ENCODE data around the gene ATP1B2. TPM values are rescaled to one million over a fixed set of nuclear protein-coding genes. Genes with fewer than 3 reads are reported as not detected.

The ATP1B2 gene
- total and polyA plus RNA-seq, 4 donors = 0.31 to 16.0 (median 0.87) TPM

- Histone ChIP-seq H3K9ac (ENCODE audit: insufficient read depth in 1 of 2, low read length in 2 of 2) (no peak overlapping the region), H3K4me3 (no peak overlapping the region), H3K27me3 (ENCODE audit: control insufficient read depth in 3 of 3, insufficient read depth in 3 of 3, low read length in 2 of 3) (no peaks in the 10 kb centered on the region), H3K36me3 (ENCODE audit: control insufficient read depth in 4 of 4, insufficient read depth in 4 of 4, low read length in 4 of 4) (no peaks in the 10 kb centered on the region), H3K9me3 (ENCODE audit: control insufficient read depth in 4 of 4, insufficient read depth in 3 of 4, low read length in 3 of 4) (no peaks in the 10 kb centered on the region), H3K27ac (ENCODE audit: low read depth in 1 of 2, low read length in 1 of 2) (no peak overlapping the region), H3K4me1 (ENCODE audit: control insufficient read depth in 5 of 5, insufficient read depth in 5 of 5, low read length in 5 of 5) (peaks cover 0 to 17% (median 0%) of the 10 kb centered on the region in 5 donors)
- no peak for DNase-seq
- WGBS, 2 donors = 69 to 77% methylated on average over 11 of the region's 11 CpGs
- ATAC-seq (ENCODE audit: insufficient read depth, low FRiP score) = no peak
- TF ChIP-seq, protein P1, sequence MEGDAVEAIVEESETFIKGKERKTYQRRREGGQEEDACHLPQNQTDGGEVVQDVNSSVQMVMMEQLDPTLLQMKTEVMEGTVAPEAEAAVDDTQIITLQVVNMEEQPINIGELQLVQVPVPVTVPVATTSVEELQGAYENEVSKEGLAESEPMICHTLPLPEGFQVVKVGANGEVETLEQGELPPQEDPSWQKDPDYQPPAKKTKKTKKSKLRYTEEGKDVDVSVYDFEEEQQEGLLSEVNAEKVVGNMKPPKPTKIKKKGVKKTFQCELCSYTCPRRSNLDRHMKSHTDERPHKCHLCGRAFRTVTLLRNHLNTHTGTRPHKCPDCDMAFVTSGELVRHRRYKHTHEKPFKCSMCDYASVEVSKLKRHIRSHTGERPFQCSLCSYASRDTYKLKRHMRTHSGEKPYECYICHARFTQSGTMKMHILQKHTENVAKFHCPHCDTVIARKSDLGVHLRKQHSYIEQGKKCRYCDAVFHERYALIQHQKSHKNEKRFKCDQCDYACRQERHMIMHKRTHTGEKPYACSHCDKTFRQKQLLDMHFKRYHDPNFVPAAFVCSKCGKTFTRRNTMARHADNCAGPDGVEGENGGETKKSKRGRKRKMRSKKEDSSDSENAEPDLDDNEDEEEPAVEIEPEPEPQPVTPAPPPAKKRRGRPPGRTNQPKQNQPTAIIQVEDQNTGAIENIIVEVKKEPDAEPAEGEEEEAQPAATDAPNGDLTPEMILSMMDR (IDR thresholded peaks at IDR 0.05; ENCODE audit: control extremely low read depth, extremely low read depth) = no peak
Measured at GRCh38 chr17:7631398-7632380, 19.0 kb upstream of the ATP1B2 start.

GRCh38 chr17:7632492-7632894, 18.2 kb upstream of the ATP1B2 start:
- no peak overlapping the region for H3K9ac ChIP-seq (ENCODE audit: insufficient read depth in 1 of 2, low read length in 2 of 2)

DNA sequence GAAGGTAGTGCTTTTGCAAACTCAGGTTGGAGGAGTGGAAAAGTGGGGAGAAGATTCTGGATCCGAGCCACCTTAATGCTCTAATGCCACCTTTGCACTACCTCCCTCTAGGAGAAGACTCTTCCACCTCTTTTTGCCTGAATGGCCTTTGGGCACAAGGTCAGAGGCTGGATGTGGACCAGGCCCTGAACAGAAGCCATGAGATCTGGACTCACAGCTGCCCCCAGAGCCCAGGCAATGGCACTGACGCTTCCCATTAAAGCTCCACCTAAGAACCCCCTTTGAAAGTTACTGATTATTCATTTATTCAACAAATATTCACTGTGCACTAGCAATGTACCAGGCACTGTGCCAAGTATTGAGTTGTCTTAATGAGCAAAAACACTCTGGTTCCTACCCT, 17.6 kb upstream of the ATP1B2 start:
- TF ChIP-seq, protein P1 (IDR thresholded peaks at IDR 0.05; ENCODE audit: control extremely low read depth, extremely low read depth) = no peak
- Histone ChIP-seq H3K36me3 (ENCODE audit: control insufficient read depth in 4 of 4, insufficient read depth in 4 of 4, low read length in 4 of 4) (no peaks in the 10 kb centered on the region), H3K27me3 (ENCODE audit: control insufficient read depth in 3 of 3, insufficient read depth in 3 of 3, low read length in 2 of 3) (no peaks in the 10 kb centered on the region), H3K9ac (ENCODE audit: insufficient read depth in 1 of 2, low read length in 2 of 2) (no peak overlapping the region), H3K4me3 (no peak overlapping the region), H3K4me1 (ENCODE audit: control insufficient read depth in 5 of 5, insufficient read depth in 5 of 5, low read length in 5 of 5) (peaks cover 0 to 9% (median 0%) of the 10 kb centered on the region in 5 donors), H3K9me3 (ENCODE audit: control insufficient read depth in 4 of 4, insufficient read depth in 3 of 4, low read length in 3 of 4) (no peaks in the 10 kb centered on the region), H3K27ac (ENCODE audit: low read depth in 1 of 2, low read length in 1 of 2) (no peak overlapping the region)
- no peak for DNase-seq
- WGBS, 2 donors = 85 to 91% methylated on average over 2 of the region's 2 CpGs
- no peak for ATAC-seq (ENCODE audit: insufficient read depth, low FRiP score)

More at GRCh38 chr17:7632492-7632894, 18.2 kb upstream of the ATP1B2 start:
- WGBS, 2 donors = 42 to 46% methylated on average over 6 of the region's 6 CpGs
- Histone ChIP-seq H3K4me3 (no peak overlapping the region), H3K4me1 (ENCODE audit: control insufficient read depth in 5 of 5, insufficient read depth in 5 of 5, low read length in 5 of 5) (peaks cover 0 to 13% (median 0%) of the 10 kb centered on the region in 5 donors), H3K36me3 (ENCODE audit: control insufficient read depth in 4 of 4, insufficient read depth in 4 of 4, low read length in 4 of 4) (no peaks in the 10 kb centered on the region), H3K27ac (ENCODE audit: low read depth in 1 of 2, low read length in 1 of 2) (no peak overlapping the region), H3K27me3 (ENCODE audit: control insufficient read depth in 3 of 3, insufficient read depth in 3 of 3, low read length in 2 of 3) (no peaks in the 10 kb centered on the region), H3K9me3 (ENCODE audit: control insufficient read depth in 4 of 4, insufficient read depth in 3 of 4, low read length in 3 of 4) (no peaks in the 10 kb centered on the region)
- TF ChIP-seq, protein P1 (IDR thresholded peaks at IDR 0.05; ENCODE audit: control extremely low read depth, extremely low read depth) = no peak
- no peak for ATAC-seq (ENCODE audit: insufficient read depth, low FRiP score)
- DNase-seq = peak in 2 of 3 donors; percentile 23 to 40

Data from lung (tissue), 12 donors.